ENCODE measurements around the gene POLR3A. TPM values are rescaled to one million over a fixed set of nuclear protein-coding genes. Genes with fewer than 3 reads are reported as not detected.

The POLR3A gene
- total RNA-seq, 2 experiments from 2014 or later, result 16.6 to 17.0 TPM

DNA sequence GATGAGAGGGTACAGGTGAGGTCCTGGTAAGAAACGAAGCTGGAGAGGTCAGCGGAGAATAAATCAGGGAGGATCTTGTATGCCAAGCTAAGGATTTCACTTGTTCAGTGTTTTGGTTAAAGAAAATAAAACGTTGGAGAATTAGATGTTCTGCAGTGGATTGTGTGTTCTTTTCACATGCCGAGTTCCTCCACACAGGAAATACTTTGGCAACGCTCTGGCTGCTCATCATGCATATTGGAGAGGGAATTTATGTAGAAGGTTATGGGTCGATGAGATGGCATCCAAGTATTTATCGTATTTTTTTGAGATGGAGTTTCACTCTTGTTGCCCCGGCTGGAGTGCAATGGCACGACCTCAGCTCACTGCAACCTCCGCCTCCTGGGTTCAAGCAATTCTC lies 15.4 kb upstream of the POLR3A start:
- Mint-ChIP-seq H3K36me3 (peaks cover 26% of the 10 kb centered on the region), H3K9me3 (no peaks in the 10 kb centered on the region), H3K27me3 (no peaks in the 10 kb centered on the region), H3K4me3 (no peak overlapping the region), H3K4me1 (ENCODE audit: low read depth) (peaks cover 48% of the 10 kb centered on the region), H3K27ac (peak overlapping the region; percentile 14)
- ChIA-PET CTCF (interaction anchor here (1.4 to 4.0 kb wide), 2 partner anchors 1151 to 1159 kb away, joined by 3 to 64 read pairs; no protein-coding TSS in a partner anchor), POLR2A (interaction anchor here (1.2 kb wide), 1 partner anchor 9 kb away, joined by 3 read pairs; no protein-coding TSS in a partner anchor)
- intact Hi-C loops (cut with micrococcal nuclease), result loop anchor here (5.0 to 10.0 kb wide), 2 partner anchors 720 to 1023 kb away; partner anchors contain the start of gene ZMIZ1
- no peak for DNase-seq

DNA sequence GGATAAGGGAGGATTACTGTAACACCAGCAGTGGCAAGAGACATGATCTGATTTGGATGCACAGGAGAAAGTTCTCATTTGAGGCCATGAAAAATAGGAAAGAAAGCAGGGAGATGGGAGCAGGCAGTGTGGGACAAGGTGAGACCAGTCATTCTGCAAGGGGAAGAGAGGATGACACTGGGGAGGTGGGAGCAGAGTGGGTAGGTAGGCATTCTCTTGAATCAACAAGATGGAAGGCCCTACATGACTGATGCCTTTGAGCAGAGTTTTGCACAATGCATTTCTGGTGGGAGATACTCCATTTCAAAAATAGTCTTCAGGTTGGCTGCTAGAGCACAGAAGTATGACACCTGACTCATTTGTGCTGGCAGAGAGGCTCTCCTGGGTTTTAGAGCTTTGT lies 14.9 kb upstream of the POLR3A start:
- DNase-seq, result no peak
- Mint-ChIP-seq H3K27me3 (no peaks in the 10 kb centered on the region), H3K4me3 (no peak overlapping the region), H3K4me1 (ENCODE audit: low read depth) (peaks cover 53% of the 10 kb centered on the region), H3K36me3 (peaks cover 30% of the 10 kb centered on the region), H3K27ac (peak overlapping the region; percentile 14), H3K9me3 (no peaks in the 10 kb centered on the region)
- POLR2A ChIA-PET, result interaction anchor here (1.2 kb wide), 1 partner anchor 8 kb away, joined by 3 read pairs; no protein-coding TSS in a partner anchor
- intact Hi-C loops (cut with micrococcal nuclease), result loop anchor here (10.0 kb wide), 1 partner anchor 721 kb away; no protein-coding TSS in a partner anchor
- CTCF ChIA-PET, result interaction anchor here (4.0 kb wide), 1 partner anchor 1152 kb away, joined by 64 read pairs; no protein-coding TSS in a partner anchor

- H3K9me3 Mint-ChIP-seq, result no peaks in the 10 kb centered on the region
- CTCF ChIA-PET, result interaction anchor here (1.4 kb wide), 1 partner anchor 1153 kb away, joined by 5 read pairs; no protein-coding TSS in a partner anchor
- no peaks in the 10 kb centered on the region for H3K27me3 Mint-ChIP-seq
- no peak overlapping the region for H3K4me3 Mint-ChIP-seq
- H3K27ac Mint-ChIP-seq, result no peak overlapping the region
- H3K36me3 Mint-ChIP-seq, result peaks cover 43% of the 10 kb centered on the region
- no peak for DNase-seq
- POLR2A ChIA-PET, result interaction anchor here (0.7 to 1.3 kb wide), 2 partner anchors 8 to 33 kb away, joined by 4 to 5 read pairs; no protein-coding TSS in a partner anchor
- intact Hi-C loops (cut with micrococcal nuclease), result loop anchor here (10.0 kb wide), 1 partner anchor 722 kb away; no protein-coding TSS in a partner anchor
- peaks cover 64% of the 10 kb centered on the region for H3K4me1 Mint-ChIP-seq (ENCODE audit: low read depth)
These were observed 13.4 kb upstream of the POLR3A start for GRCh38 chr10:78042752-78043104.

DNA sequence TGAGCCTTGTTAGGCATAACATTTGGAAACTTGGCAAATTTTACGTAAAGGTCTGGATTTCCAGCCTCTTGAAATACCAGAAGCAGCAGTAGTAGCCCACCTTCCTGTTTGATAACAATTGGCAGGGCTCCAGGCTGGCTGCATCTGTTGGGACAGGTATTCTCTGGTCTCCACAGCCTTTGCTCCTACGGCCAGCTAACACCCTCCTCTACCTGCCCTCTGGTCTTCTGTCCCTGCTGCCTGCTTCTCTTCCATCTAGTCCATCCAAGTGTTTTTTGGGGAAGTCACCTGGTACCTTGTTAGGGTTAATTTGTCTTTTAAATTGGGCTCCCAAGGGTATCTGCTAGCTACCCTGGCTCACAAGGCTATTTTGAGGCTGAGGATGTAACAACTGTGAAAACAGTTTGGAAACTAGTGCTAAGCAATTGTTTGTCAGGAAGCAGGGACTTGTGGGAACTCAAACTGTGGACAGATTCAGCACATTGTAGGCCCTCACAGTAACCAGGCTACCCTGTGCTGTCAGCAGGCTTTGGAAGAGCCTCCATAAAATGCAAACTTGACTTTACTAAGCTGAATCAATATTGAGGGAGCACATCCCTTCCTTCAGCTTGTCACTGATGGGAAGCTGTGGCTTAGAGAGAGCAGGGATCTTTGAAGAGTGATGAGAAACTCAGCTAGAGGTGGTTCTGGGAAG lies 12.9 kb upstream of the POLR3A start:
- Mint-ChIP-seq H3K9me3 (no peaks in the 10 kb centered on the region), H3K4me1 (ENCODE audit: low read depth) (peaks cover 66% of the 10 kb centered on the region), H3K4me3 (no peak overlapping the region), H3K27me3 (no peaks in the 10 kb centered on the region), H3K36me3 (peaks cover 48% of the 10 kb centered on the region), H3K27ac (peak overlapping the region; percentile 65)
- no peak for DNase-seq
- ChIA-PET POLR2A (interaction anchor here (0.7 to 1.3 kb wide), 2 partner anchors 8 to 1123 kb away, joined by 3 to 4 read pairs; no protein-coding TSS in a partner anchor), CTCF (interaction anchor here (1.4 kb wide), 1 partner anchor 1154 kb away, joined by 5 read pairs; no protein-coding TSS in a partner anchor)
- intact Hi-C loops (cut with micrococcal nuclease), result loop anchor here (10.0 kb wide), 1 partner anchor 723 kb away; no protein-coding TSS in a partner anchor

DNA sequence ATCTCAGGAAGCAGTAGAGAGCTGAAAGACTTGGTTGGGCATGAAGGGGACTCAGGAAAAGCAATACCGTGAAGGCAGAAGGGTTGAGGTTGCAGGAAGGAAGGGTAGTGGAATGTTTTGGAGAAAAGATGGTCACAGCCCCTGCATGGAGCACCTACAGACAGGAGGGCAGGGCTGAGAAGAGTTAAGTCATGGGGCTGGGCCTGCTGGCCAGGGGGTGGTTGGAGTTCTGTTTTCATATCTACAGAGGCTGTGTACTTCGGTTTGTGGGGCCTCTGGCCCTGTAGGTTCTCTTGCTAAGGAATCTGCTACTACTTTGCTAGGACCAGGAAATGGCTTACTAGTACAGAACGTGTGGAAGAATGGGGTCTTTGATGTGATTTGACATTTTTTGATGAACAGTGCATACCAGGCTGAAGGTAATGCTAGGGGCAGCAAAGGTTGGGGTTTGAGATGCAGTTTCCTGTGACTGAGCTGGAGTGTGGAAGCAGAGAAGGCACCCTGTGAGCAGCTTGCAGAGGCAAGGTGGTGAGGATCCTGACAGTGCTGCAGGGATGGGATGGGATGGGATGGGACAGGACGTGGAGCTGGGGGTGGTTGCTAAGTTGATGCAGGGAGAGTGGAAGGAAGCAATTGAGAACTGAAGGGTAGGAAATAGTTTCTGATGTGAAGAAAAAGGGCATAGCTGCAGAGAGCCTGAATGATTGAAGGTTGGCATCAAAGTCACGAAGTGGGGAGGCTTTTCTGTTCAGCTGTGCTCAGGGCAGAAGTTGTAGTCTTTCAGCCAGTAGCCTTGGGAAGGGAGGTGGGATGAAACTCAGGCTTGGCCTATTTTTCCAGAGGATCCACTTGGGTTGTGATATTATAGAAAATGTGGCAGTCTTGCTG lies 12.1 kb upstream of the POLR3A start:
- Mint-ChIP-seq H3K9me3 (no peaks in the 10 kb centered on the region), H3K4me3 (no peak overlapping the region), H3K36me3 (peaks cover 56% of the 10 kb centered on the region), H3K27me3 (no peaks in the 10 kb centered on the region), H3K4me1 (ENCODE audit: low read depth) (peaks cover 72% of the 10 kb centered on the region), H3K27ac (peak overlapping the region; percentile 29)
- intact Hi-C loops (cut with micrococcal nuclease), result loop anchor here (10.0 kb wide), 1 partner anchor 723 kb away; no protein-coding TSS in a partner anchor
- DNase-seq, result no peak
- ChIA-PET CTCF (no interaction called here), POLR2A (interaction anchor here (0.7 kb wide), 1 partner anchor 1124 kb away, joined by 3 read pairs; no protein-coding TSS in a partner anchor)

- intact Hi-C loops (cut with micrococcal nuclease), result loop anchor here (10.0 kb wide), 2 partner anchors 725 to 1405 kb away; partner anchors contain the start of gene ZCCHC24
- H3K4me3 Mint-ChIP-seq, result no peak overlapping the region
- H3K36me3 Mint-ChIP-seq, result peaks cover 73% of the 10 kb centered on the region
- H3K27me3 Mint-ChIP-seq, result no peaks in the 10 kb centered on the region
- CTCF ChIA-PET, result no interaction called here
- POLR2A ChIA-PET, result interaction anchor here (0.6 kb wide), 1 partner anchor 21 kb away, joined by 6 read pairs; no protein-coding TSS in a partner anchor
- no peak for DNase-seq
- H3K4me1 Mint-ChIP-seq (ENCODE audit: low read depth), result peaks cover 78% of the 10 kb centered on the region
- H3K27ac Mint-ChIP-seq, result no peak overlapping the region
- H3K9me3 Mint-ChIP-seq, result no peaks in the 10 kb centered on the region
These were observed 10.4 kb upstream of the POLR3A start for GRCh38 chr10:78039743-78040142.

- Mint-ChIP-seq H3K9me3 (no peaks in the 10 kb centered on the region), H3K4me3 (peak overlapping the region; percentile 23), H3K27ac (peak overlapping the region; percentile 40), H3K36me3 (peaks cover 81% of the 10 kb centered on the region), H3K4me1 (ENCODE audit: low read depth) (peaks cover 73% of the 10 kb centered on the region), H3K27me3 (no peaks in the 10 kb centered on the region)
- ChIA-PET POLR2A (interaction anchor here (0.6 kb wide), 1 partner anchor 20 kb away, joined by 6 read pairs; no protein-coding TSS in a partner anchor), CTCF (no interaction called here)
- intact Hi-C loops (cut with micrococcal nuclease), result loop anchor here (10.0 kb wide), 1 partner anchor 1406 kb away; the partner anchor contains the start of gene ZCCHC24
- DNase-seq, result no peak
These were observed 9.7 kb upstream of the POLR3A start for GRCh38 chr10:78038791-78039547.

DNA sequence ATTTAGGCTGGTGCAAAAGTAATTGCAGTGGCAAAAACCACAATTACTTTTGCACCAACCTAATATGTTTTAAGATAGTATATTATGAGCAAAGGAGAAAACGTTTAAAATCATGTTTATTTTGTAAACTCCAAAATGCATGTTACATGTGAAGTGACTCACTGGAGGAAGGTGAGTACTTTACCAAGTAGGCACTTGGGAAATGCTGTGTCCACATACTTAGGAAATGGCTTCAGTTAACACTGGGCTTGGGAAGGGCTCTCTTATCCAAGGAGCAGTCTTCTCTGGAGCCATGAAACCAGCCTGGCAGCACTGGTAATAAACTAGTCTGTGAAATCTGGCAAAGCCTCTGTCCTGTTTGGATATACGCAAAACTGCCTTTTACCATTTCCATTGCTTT lies 8.8 kb upstream of the POLR3A start:
- CTCF ChIA-PET, result interaction anchor here (2.9 kb wide), 1 partner anchor 9 kb away, joined by 23 read pairs; no protein-coding TSS in a partner anchor
- no peaks in the 10 kb centered on the region for H3K9me3 Mint-ChIP-seq
- H3K36me3 Mint-ChIP-seq, result peaks cover 79% of the 10 kb centered on the region
- peaks cover 67% of the 10 kb centered on the region for H3K4me1 Mint-ChIP-seq (ENCODE audit: low read depth)
- POLR2A ChIA-PET, result no interaction called here
- peak overlapping the region; percentile 66 for H3K27ac Mint-ChIP-seq
- peak overlapping the region; percentile 49 for H3K4me3 Mint-ChIP-seq
- no peaks in the 10 kb centered on the region for H3K27me3 Mint-ChIP-seq
- intact Hi-C loops (cut with micrococcal nuclease), result loop anchor here (10.0 kb wide), 1 partner anchor 1407 kb away; the partner anchor contains the start of gene ZCCHC24
- no peak for DNase-seq

DNA sequence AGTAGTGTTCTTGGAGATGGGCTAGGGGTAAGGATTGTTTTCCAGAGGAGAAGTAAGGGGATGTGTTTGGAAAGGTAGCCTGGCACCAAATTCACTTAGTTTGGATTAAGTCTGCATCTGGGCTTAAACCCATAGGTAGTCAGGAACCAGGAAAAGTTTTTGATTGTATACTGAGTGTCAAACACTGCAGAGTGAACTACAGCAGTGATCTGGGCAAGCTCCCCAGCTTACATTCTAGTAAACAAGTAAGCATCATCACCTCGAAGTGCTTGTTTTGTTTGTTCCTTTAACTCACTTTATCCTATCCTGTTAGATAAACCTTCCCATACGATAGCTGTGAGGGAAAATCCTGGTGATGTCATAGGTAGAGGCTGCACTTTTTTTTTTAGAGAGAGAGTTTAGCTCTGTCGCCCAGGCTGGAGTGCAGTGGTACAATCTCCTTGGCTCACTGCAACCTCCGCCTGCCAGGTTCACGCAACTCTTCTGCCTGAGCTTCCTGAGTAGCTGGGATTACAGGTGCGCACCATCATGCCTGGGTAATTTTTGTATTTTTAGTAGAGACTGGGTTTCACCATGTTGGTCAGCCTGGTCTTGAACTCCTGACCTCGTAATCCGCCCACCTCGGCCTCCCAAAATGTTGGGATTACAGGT lies 6.7 kb upstream of the POLR3A start:
- no peak for DNase-seq
- H3K36me3 Mint-ChIP-seq, result peaks cover 69% of the 10 kb centered on the region
- peaks cover 56% of the 10 kb centered on the region for H3K4me1 Mint-ChIP-seq (ENCODE audit: low read depth)
- POLR2A ChIA-PET, result interaction anchor here (0.7 to 0.9 kb wide), 2 partner anchors 9 to 12 kb away, joined by 3 to 4 read pairs; no protein-coding TSS in a partner anchor
- CTCF ChIA-PET, result interaction anchor here (0.8 to 2.9 kb wide), 2 partner anchors 11 to 13 kb away, joined by 3 to 23 read pairs; no protein-coding TSS in a partner anchor
- no peaks in the 10 kb centered on the region for H3K27me3 Mint-ChIP-seq
- intact Hi-C loops (cut with micrococcal nuclease), result loop anchor here (10.0 kb wide), 1 partner anchor 1409 kb away; the partner anchor contains the start of gene ZCCHC24
- peak overlapping the region; percentile 84 for H3K27ac Mint-ChIP-seq
- peak overlapping the region; percentile 86 for H3K4me3 Mint-ChIP-seq
- no peaks in the 10 kb centered on the region for H3K9me3 Mint-ChIP-seq

GRCh38 chr10:78035437-78035836 lies 6.1 kb upstream of the POLR3A start:
- Mint-ChIP-seq H3K27me3 (no peaks in the 10 kb centered on the region), H3K4me3 (peak overlapping the region; percentile 86), H3K27ac (peak overlapping the region; percentile 84), H3K9me3 (no peaks in the 10 kb centered on the region), H3K4me1 (ENCODE audit: low read depth) (peaks cover 53% of the 10 kb centered on the region), H3K36me3 (peaks cover 62% of the 10 kb centered on the region)
- no peak for DNase-seq
- CTCF ChIA-PET, result interaction anchor here (2.9 kb wide), 1 partner anchor 11 kb away, joined by 23 read pairs; no protein-coding TSS in a partner anchor
- intact Hi-C loops (cut with micrococcal nuclease), result loop anchor here (10.0 kb wide), 1 partner anchor 1409 kb away; the partner anchor contains the start of gene ZCCHC24
- POLR2A ChIA-PET, result interaction anchor here (0.7 kb wide), 1 partner anchor 12 kb away, joined by 4 read pairs; no protein-coding TSS in a partner anchor

Data from activated CD4-positive, alpha-beta memory T cell treated with anti-CD3 and anti-CD28 coated beads for 36 hours (primary cell).